Immature natural killer cell (primary cell): ENCODE data around the gene LRRC3. TPM values are rescaled to one million over a fixed set of nuclear protein-coding genes. Genes with fewer than 3 reads are reported as not detected.
"Not testable (repeated sequence)": the region's sequence is repeated elsewhere in the genome, so short reads cannot be mapped to it uniquely, and the experiment has no call there.

Experiments used
- DNase-seq, 3 donors: peaks; one replicate each; pipeline ENCODE4 v3.0.0; 2022; ENCODE audit warnings: mixed read lengths in 1 of 3
- H3K27ac Mint-ChIP-seq, 6 donors: one replicate each; pipeline ENCODE4 v1.8.0; 2020; ENCODE audit warnings: mixed read lengths in 6 of 6, mild to moderate bottlenecking in 5 of 6, inconsistent platforms in 4 of 6, moderate library complexity in 3 of 6
- H3K27me3 Mint-ChIP-seq, 3 donors: one replicate each; pipeline ENCODE4 v1.8.0; 2020 to 2021; ENCODE audit warnings: low read depth in 3 of 3, mild to moderate bottlenecking in 3 of 3, mixed read lengths in 3 of 3, moderate library complexity in 3 of 3, inconsistent platforms in 1 of 3
- H3K36me3 Mint-ChIP-seq, 3 donors: one replicate each; pipeline ENCODE4 v1.8.0; 2020; ENCODE audit warnings: mixed read lengths in 3 of 3, inconsistent platforms in 2 of 3, mild to moderate bottlenecking in 2 of 3
- H3K4me1 Mint-ChIP-seq, 2 donors: one replicate each; pipeline ENCODE4 v1.8.0; 2020; ENCODE audit warnings: inconsistent platforms in 2 of 2, mild to moderate bottlenecking in 2 of 2, mixed read lengths in 2 of 2, moderate library complexity in 1 of 2
- H3K4me3 Mint-ChIP-seq, 5 donors: one replicate each; pipeline ENCODE4 v1.8.0; 2020; ENCODE audit warnings: mild to moderate bottlenecking in 5 of 5, mixed read lengths in 5 of 5, inconsistent platforms in 3 of 5, moderate library complexity in 3 of 5
- H3K9me3 Mint-ChIP-seq, 6 donors: one replicate each; pipeline ENCODE4 v1.8.0; 2020; ENCODE audit warnings: mild to moderate bottlenecking in 6 of 6, mixed read lengths in 6 of 6, inconsistent platforms in 4 of 6, moderate library complexity in 3 of 6
- polyA plus RNA-seq, 3 donors: library from polyadenylated mRNA; unstranded; fragments of 300-500 nt; fragmentation: Illumina TruSeq; gene quantifications; one replicate each; pipeline ENCODE4 v1.2.3, GENCODE V29; 2021

Gene LRRC3
- polyA plus RNA-seq, 3 donors from 2014 or later = 0.29 TPM; not detected in 2

DNA sequence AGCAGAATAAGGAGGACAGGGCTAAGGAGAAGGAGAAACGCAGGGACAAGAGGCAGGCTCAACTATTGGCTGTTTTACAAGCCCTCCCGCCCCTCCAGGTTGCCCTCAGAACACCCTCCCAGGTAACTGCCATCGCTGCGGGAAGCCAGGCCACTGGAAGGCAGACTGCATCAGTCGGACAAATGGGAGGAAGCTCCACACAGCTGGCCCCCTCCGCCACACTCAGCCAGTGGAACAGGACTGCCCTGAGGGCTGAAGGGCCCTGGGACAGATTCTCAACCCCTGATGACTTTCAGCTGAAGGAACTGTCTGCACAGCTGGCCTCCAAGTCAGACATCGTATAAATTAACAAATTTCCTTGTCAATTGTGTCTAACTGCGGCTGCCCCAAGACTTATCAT, 21.8 kb downstream of the LRRC3 start:
- H3K4me1 Mint-ChIP-seq = peaks cover 0 to 1% of the 10 kb centered on the region in 2 donors
- no peak for DNase-seq
- H3K27me3 Mint-ChIP-seq = peaks cover 0 to 5% (median 0%) of the 10 kb centered on the region in 3 donors
- H3K36me3 Mint-ChIP-seq = no peaks in the 10 kb centered on the region
- H3K4me3 Mint-ChIP-seq = no peak overlapping the region
- no peaks in the 10 kb centered on the region for H3K9me3 Mint-ChIP-seq
- H3K27ac Mint-ChIP-seq = no peak overlapping the region

DNA sequence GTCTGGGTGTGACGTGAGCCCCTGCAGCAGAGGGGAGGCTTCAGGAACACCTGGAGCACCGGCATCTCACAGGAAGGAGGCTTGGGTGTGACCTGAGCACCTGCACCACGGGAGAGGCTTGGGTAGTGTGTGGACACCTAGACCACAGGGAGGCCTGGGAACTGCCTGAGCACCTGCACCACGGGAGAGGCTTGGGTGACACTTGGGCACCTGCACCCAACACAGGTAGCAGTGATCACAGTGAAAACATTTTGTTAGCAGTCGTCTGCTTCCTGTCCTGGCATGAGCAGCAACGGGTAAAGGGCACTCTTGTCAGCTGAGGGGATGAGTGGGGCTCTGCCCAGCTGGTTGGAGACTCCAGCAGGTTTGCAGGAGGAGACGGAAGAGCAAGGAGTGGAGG, 22.4 kb downstream of the LRRC3 start:
- Mint-ChIP-seq H3K36me3 (no peaks in the 10 kb centered on the region), H3K9me3 (no peaks in the 10 kb centered on the region), H3K4me1 (peaks cover 0 to 1% of the 10 kb centered on the region in 2 donors), H3K27me3 (peaks cover 0 to 5% (median 1%) of the 10 kb centered on the region in 3 donors), H3K27ac (no peak overlapping the region), H3K4me3 (no peak overlapping the region)
- DNase-seq = no peak

DNA sequence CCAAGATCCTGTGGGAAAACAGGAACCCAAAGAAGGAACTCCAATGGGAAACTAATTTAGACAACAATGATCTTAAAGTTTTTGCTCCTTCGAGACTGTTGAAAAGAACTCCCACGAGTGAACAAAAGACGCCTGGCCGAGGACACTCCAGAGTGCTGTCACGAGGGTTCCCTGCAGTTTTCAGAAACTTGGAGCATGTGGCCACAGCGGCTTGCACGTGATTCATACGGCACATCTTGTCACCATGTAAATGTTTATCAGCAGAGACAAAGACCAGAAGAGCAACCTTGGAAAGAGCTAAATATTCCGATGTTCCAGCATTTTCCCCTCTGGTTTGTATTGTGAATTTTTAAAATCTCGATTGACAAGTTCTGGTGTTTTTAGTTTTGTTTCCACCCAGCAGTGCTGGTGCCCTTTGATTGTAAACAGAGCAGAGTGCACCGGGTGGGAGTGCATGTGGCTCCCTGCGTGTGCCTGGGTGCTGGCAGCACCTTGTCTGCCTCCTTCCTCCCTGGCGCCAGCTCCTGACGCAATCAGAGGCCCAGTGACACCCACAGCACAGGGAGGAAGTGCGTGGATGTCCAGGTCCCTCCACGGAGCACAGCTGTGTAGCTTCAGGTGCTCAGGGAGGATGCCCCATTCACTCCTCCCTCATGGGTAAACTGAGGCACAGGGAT, 23.0 kb downstream of the LRRC3 start:
- H3K27me3 Mint-ChIP-seq = peaks cover 0 to 5% (median 1%) of the 10 kb centered on the region in 3 donors
- H3K36me3 Mint-ChIP-seq = no peaks in the 10 kb centered on the region
- H3K4me1 Mint-ChIP-seq = peaks cover 0 to 1% of the 10 kb centered on the region in 2 donors
- DNase-seq = no peak
- no peak overlapping the region for H3K4me3 Mint-ChIP-seq
- H3K27ac Mint-ChIP-seq = peak overlapping the region in 1 of 6 donors; percentile 70
- no peaks in the 10 kb centered on the region for H3K9me3 Mint-ChIP-seq

DNA sequence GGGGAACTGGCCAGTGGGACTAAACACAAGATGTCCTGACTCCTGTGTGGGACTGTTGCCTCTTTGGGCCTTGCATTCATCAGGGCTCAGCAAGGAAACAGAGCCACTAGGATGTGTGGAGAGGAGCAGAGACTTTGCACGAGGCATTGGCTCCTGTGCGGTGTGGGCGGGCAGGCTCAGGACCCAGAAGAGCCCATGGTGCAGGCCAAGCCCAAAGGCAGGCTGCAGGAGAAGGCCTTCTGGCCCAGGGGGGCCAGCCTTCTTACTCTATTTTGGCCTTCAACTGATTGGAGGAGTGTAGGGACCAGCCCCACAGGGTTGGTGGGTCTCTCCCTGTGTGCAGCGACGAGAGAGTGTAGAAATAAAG, 23.5 kb downstream of the LRRC3 start:
- peaks cover 0 to 5% (median 1%) of the 10 kb centered on the region in 3 donors for H3K27me3 Mint-ChIP-seq
- H3K27ac Mint-ChIP-seq = no peak overlapping the region
- H3K9me3 Mint-ChIP-seq = no peaks in the 10 kb centered on the region
- H3K4me1 Mint-ChIP-seq = peaks cover 0 to 1% of the 10 kb centered on the region in 2 donors
- H3K4me3 Mint-ChIP-seq = no peak overlapping the region
- H3K36me3 Mint-ChIP-seq = no peaks in the 10 kb centered on the region
- DNase-seq = no peak

DNA sequence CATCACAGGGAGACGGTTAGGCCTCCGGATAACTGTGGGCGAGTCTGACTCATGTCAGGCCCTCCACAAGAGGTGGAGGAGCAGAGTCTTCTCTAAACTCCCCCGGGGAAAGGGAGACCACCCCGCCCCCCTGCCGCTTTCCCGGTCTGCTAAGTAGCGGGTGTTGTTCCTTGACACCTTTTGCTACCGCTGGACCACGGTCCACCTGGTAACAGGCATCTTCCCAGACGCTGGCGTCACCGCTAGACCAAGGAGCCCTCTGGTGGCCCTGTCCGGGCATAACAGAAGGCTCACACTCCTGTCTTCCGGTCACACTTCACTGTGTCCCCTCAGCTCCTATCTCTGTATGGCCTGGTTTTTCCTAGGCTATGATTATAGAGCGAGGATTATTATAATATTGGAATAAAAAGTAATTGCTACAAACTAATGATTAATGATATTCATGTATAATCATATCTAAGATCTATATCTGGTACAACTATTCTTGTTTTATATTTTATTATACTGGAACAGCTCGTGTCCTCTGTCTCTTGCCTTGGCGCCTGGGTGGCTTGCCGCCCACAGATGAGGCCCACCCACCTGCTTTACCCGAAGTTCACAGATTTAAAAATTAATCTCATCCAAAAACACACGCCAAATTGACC, 24.4 kb downstream of the LRRC3 start:
- peak; percentile 37 to 49 (median 43) for DNase-seq
- H3K36me3 Mint-ChIP-seq, H3K9me3 Mint-ChIP-seq, H3K27me3 Mint-ChIP-seq, H3K27ac Mint-ChIP-seq, H3K4me1 Mint-ChIP-seq, H3K4me3 Mint-ChIP-seq: not testable (repeated sequence)

DNA sequence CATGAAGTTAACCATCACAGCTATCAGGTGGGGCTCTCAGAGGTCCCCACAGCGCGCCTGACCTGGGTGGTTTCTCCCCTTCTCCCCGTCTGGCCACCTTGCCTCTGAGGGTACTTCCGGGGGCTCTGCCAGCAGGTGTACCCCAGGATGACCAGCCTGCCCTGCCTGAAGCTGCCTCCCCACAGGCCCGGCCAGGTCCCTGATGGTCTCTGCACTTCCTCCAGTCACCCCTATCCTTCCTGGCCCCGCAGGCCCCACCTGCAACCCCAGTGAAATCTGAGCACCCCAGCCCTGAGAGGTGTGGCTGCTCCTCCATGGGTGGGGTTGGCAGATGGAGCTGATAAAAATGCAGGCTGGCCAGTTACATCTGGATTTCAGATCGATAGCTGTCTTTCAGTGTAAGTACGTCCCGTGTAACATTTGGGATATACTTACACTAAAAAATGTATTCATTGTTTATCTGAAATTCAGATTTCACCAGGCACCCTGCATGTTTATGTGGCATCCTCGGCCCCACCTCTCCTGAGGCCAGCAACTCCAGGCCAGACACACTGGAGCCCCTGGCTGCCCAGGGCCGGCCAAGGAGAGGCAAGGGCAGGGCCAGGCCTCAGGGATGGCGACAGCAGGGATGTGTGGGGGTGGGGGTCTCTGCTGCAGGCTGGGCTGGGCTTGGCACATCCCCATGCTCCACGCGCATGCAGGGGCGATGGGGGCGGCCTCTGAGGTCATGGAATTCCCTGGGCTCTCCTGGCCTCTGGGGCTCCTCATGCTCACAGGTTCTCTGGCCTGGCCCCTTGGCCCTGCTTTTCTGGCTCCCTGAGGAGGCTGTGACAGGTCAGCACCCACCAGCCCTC, 25.1 kb downstream of the LRRC3 start:
- no peaks in the 10 kb centered on the region for H3K36me3 Mint-ChIP-seq

DNA sequence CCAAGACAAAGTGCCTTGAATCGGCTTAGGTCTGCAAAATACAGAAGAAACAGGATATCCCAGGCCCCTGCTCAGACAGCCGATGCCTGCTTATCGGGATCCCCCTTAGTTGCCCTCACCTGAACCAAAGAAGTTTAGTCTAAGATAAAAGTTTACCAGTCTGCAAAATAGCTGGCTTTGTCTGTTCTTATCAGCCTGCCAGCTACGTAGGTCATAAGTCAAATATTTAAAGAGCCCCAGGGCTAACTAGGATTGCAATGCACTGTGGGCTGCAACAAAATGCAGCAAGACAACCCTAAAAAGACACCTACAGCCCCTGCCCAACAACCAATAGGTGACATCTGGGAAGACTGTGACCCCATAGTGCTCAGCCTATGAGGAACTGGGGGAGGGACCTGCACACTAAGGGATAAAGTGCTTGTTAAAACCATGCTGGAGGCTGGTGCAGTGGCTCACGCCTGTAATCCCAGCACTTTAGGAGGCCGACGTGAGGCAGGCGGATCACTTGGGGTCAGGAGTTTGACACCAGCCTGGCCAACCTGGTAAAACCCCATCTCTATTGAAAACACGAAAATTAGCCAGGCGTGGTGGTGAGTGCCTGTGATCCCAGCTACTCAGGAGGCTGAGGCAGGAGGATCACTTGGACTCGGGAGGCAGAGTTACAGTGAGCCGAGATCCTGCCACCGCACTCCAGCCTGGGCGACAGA, 27.4 kb downstream of the LRRC3 start:
- no peak for DNase-seq
- H3K27ac Mint-ChIP-seq = no peak overlapping the region
- H3K27me3 Mint-ChIP-seq = peaks cover 2 to 3% (median 3%) of the 10 kb centered on the region in 3 donors
- peaks cover 0 to 2% (median 0%) of the 10 kb centered on the region in 6 donors for H3K9me3 Mint-ChIP-seq
- H3K4me3 Mint-ChIP-seq = no peak overlapping the region
- H3K4me1 Mint-ChIP-seq = peaks cover 0 to 6% of the 10 kb centered on the region in 2 donors
- H3K36me3 Mint-ChIP-seq = no peaks in the 10 kb centered on the region

More for the DNA sequence above, 25.1 kb downstream of the LRRC3 start:
- H3K27me3 Mint-ChIP-seq = peaks cover 3 to 5% (median 3%) of the 10 kb centered on the region in 3 donors
- H3K4me1 Mint-ChIP-seq = peaks cover 0 to 4% of the 10 kb centered on the region in 2 donors
- no peaks in the 10 kb centered on the region for H3K9me3 Mint-ChIP-seq
- H3K27ac Mint-ChIP-seq = no peak overlapping the region
- DNase-seq = no peak
- no peak overlapping the region for H3K4me3 Mint-ChIP-seq

DNA sequence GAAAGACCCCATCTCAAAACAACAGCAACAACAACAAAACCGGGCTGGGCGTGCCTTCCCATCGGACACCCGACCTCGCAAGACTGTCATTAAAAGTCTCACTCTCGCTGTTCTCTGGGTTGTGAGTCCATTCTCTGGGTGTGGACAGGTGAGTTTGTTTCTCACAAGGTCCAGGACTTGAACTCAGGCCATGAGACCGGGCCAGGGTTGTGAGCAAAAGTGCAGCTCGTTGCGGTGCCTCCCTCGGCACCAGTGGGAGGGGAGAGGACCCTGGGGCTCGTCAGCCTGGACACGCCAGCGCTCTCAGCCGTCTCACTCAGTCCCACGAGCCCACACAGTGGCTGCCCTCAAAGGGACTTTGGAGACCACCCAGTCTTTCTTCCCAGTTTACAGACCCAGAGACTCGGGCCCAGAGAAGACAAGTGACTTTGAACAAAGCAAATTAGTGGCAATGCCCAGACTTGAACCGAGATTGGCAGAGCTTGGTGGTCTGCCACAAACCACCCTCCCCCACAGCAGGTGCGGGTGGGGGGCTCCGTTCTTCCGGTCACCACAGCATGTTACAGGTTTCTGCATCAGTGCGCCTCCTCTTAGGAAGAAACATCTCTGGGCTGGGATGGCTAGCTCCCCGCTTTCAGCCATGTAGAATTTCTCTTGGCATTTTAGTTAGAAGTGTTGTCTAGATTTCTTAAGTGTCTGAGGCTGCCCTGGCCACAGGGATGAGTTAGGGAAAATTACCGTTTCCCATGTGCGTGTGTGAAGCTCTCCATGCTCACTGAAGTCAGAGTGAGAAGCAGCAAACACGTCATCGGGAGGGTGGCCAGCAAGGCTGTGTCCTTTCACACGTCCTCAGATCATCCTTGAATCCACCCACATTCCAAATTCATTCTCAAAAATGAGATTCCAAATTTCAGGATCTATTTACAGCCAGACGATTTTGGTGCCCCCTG, 28.3 kb downstream of the LRRC3 start:
- H3K27me3 Mint-ChIP-seq = peaks cover 0 to 5% (median 4%) of the 10 kb centered on the region in 3 donors
- H3K4me3 Mint-ChIP-seq = no peak overlapping the region
- H3K4me1 Mint-ChIP-seq = peaks cover 0 to 6% of the 10 kb centered on the region in 2 donors
- H3K9me3 Mint-ChIP-seq = peaks cover 0 to 2% (median 0%) of the 10 kb centered on the region in 6 donors
- no peak overlapping the region for H3K27ac Mint-ChIP-seq
- no peaks in the 10 kb centered on the region for H3K36me3 Mint-ChIP-seq
- no peak for DNase-seq

DNA sequence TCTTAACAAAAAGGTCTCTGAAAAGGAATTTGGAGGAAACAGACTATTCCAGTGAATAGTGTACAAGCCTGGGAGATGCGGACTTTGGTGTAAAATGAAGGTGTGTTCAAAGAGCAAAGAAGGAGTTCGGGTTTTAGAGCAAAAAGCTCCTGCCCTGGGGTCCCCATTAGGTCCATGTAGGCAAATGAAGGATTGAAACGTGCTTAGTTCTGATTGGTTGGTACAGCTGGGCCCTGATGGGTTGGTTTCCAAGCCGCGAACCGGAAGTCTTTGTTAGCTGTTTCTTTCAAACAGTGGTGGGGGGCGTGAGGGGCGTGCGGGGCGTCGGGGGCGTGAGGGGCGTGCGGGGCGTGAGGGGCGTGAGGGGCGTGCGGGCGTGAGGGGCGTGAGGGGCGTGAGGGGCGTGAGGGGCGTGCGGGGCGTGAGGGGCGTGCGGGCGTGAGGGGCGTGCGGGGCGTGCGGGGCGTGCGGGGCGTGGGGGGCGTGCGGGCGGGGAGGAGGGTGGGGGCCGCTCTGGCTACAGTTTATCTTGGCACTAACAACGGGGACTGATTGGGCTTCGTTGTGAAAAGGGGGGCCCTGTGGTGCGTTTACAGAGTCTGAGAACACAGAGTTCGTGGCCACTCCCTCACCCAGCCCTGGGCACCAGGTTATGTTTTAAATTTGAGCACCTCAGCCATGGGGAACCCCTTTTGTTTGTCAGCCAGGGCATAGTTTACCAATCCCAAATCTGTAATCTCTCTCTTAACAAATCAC, 29.4 kb downstream of the LRRC3 start:
- H3K9me3 Mint-ChIP-seq = peaks cover 0 to 2% (median 0%) of the 10 kb centered on the region in 6 donors
- peaks cover 0 to 4% of the 10 kb centered on the region in 2 donors for H3K4me1 Mint-ChIP-seq
- H3K4me3 Mint-ChIP-seq = peak overlapping the region in 1 of 5 donors; percentile 27
- H3K27ac Mint-ChIP-seq = no peak overlapping the region
- no peaks in the 10 kb centered on the region for H3K36me3 Mint-ChIP-seq
- no peak for DNase-seq
- peaks cover 0 to 5% (median 4%) of the 10 kb centered on the region in 3 donors for H3K27me3 Mint-ChIP-seq

DNA sequence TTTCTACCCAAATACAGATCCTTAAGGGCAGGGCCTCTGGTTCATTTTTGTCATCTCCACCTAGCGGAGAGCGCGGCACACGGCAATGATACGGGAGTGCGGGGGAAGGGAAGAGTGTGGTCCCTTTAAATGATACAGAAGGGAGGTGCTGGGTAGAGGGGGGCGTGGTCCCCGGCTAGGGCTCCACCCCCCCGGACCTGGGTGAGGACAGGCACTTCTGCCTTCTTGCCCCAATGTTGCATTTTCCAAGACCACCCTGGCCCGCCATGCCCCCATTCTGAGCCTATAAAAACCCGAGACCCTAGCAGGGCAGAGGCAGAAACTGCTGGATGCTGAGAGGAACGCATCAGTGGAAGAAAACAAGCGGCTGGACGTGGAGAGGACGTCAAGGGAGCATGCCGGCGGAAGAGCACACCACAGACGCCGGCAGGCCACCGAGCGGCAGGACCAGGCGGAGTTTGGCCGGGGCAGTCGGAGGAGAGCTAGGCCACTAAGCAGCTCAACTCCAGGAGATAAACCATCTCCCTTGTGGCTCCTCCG, 30.0 kb downstream of the LRRC3 start:
- Mint-ChIP-seq H3K36me3 (no peaks in the 10 kb centered on the region), H3K4me1 (peaks cover 0 to 4% of the 10 kb centered on the region in 2 donors), H3K4me3 (peak overlapping the region in 3 of 5 donors; percentile 27 to 68 (median 52)), H3K27ac (no peak overlapping the region), H3K9me3 (peaks cover 0 to 2% (median 0%) of the 10 kb centered on the region in 6 donors), H3K27me3 (peaks cover 4 to 5% (median 5%) of the 10 kb centered on the region in 3 donors)
- peak in 2 of 3 donors; percentile 12 to 24 for DNase-seq

DNA sequence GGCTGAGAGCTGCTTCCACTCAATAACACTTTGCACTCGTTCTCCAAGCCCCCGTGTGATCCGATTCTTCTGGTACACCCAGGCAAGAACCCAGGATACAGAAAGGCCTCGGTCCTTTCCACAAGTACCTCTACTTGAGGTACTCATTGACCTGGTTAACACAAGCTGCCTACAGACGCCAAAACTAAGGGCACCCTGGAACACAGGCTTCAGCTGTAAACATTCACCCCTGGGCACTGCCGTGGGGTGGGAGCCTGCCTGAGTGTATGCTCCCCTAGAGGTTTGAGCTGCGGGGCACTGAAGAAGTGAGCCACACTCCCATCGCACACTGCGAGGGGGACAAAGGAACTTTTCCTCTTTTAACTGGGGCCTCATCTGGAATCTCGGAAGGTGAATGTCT, 30.5 kb downstream of the LRRC3 start:
- no peak for DNase-seq
- no peak overlapping the region for H3K27ac Mint-ChIP-seq
- H3K4me1 Mint-ChIP-seq = peaks cover 0 to 4% of the 10 kb centered on the region in 2 donors
- peaks cover 4 to 5% (median 5%) of the 10 kb centered on the region in 3 donors for H3K27me3 Mint-ChIP-seq
- peaks cover 0 to 2% (median 0%) of the 10 kb centered on the region in 6 donors for H3K9me3 Mint-ChIP-seq
- no peaks in the 10 kb centered on the region for H3K36me3 Mint-ChIP-seq
- peak overlapping the region in 3 of 5 donors; percentile 27 to 68 (median 54) for H3K4me3 Mint-ChIP-seq

DNA sequence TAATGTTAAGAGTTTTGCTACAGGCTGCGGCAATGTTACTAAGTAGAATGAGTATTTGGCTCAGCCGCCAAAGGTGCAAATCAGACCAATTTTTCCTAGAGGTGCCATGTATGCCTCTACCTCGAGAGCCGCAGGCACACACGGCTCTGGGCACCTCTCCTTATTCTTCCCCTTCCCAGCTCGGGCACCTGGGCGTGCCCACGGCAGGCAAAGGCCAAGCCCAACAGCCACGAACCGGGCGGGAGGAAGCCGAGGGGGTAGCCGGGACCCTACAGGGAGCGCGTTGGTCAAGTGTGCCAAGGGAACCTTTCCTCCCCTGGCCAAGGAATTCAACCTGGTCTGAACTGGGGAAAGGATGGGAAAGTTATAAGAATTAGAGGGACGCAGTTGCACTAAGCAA, 31.0 kb downstream of the LRRC3 start:
- no peak for DNase-seq
- Mint-ChIP-seq H3K27ac (no peak overlapping the region), H3K4me1 (peaks cover 0 to 4% of the 10 kb centered on the region in 2 donors), H3K9me3 (peaks cover 0 to 2% (median 0%) of the 10 kb centered on the region in 6 donors), H3K36me3 (no peaks in the 10 kb centered on the region), H3K4me3 (no peak overlapping the region), H3K27me3 (peaks cover 4 to 5% (median 5%) of the 10 kb centered on the region in 3 donors)
